Tibial nerve (tissue), 4 donors: ENCODE results near the gene CFAP99.

ENCODE experiments used
- EP300 ChIP-seq, 2 donors: sonication (generic); formaldehyde crosslinking; IDR thresholded peaks; one replicate each; pipeline ENCODE4 v1.6.1; 2017; ENCODE audit warnings: antibody characterized with exemption in 2 of 2, mild to moderate bottlenecking in 1 of 2
- POLR2A ChIP-seq, 2 donors: fragments of 450-650 bp; IDR thresholded peaks; one replicate each; pipeline ENCODE4 v1.6.1; 2017; ENCODE audit warnings: antibody characterized with exemption in 2 of 2, mild to moderate bottlenecking in 2 of 2, moderate library complexity in 2 of 2
- TF ChIP-seq, protein P1 (sequence below), 5 experiments: fragments of 200-600 bp in 3 of 5; fragments of 450-650 bp in 2 of 5; sonication (generic) in 3 of 5; IDR thresholded peaks; one replicate each; pipeline ENCODE4 v1.5.1; 2016 to 2019; ENCODE audit warnings: antibody characterized with exemption in 5 of 5, mild to moderate bottlenecking in 3 of 5, moderate library complexity in 2 of 5

DNA sequence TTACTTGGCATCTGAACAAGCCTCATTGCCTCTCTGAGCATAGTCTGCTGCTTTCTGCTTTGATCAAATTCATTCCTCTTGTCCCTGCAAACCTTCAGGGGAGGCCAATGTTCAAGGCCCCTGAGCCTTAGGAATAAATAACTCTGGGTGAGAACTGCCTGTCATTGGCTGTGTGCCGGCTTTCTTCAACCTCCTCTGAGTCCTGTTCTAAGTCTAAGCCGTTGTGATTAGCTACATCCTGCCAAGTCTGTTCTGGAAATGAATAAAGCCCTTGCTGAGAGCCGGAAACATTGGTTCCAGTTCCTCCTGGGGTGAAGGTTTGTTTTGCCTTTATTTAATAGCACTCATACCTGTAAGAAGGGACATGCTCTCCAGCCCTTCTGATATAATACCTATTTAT is 63.9 kb downstream of the CFAP99 start:
- TF ChIP-seq, protein P1, sequence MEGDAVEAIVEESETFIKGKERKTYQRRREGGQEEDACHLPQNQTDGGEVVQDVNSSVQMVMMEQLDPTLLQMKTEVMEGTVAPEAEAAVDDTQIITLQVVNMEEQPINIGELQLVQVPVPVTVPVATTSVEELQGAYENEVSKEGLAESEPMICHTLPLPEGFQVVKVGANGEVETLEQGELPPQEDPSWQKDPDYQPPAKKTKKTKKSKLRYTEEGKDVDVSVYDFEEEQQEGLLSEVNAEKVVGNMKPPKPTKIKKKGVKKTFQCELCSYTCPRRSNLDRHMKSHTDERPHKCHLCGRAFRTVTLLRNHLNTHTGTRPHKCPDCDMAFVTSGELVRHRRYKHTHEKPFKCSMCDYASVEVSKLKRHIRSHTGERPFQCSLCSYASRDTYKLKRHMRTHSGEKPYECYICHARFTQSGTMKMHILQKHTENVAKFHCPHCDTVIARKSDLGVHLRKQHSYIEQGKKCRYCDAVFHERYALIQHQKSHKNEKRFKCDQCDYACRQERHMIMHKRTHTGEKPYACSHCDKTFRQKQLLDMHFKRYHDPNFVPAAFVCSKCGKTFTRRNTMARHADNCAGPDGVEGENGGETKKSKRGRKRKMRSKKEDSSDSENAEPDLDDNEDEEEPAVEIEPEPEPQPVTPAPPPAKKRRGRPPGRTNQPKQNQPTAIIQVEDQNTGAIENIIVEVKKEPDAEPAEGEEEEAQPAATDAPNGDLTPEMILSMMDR (IDR thresholded peaks at IDR 0.05), result no peak
- no peak for TF ChIP-seq POLR2A (IDR thresholded peaks at IDR 0.05)
- no peak for TF ChIP-seq EP300 (IDR thresholded peaks at IDR 0.05)
